HG03095 (cell line): ENCODE measurements around the gene OCLN.
"Not testable (repeated sequence)": the region's sequence is repeated elsewhere in the genome, so short reads cannot be mapped to it uniquely, and the experiment has no call there.

Experiments used
- ATAC-seq: cut with Tn5 transposase; IDR thresholded peaks from one replicate; pipeline ENCODE4 v1.9.1; 2021; ENCODE audit warnings: moderate library complexity; ENCODE audit not compliant: unreplicated experiment

The OCLN gene, protein sequence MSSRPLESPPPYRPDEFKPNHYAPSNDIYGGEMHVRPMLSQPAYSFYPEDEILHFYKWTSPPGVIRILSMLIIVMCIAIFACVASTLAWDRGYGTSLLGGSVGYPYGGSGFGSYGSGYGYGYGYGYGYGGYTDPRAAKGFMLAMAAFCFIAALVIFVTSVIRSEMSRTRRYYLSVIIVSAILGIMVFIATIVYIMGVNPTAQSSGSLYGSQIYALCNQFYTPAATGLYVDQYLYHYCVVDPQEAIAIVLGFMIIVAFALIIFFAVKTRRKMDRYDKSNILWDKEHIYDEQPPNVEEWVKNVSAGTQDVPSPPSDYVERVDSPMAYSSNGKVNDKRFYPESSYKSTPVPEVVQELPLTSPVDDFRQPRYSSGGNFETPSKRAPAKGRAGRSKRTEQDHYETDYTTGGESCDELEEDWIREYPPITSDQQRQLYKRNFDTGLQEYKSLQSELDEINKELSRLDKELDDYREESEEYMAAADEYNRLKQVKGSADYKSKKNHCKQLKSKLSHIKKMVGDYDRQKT

DNA sequence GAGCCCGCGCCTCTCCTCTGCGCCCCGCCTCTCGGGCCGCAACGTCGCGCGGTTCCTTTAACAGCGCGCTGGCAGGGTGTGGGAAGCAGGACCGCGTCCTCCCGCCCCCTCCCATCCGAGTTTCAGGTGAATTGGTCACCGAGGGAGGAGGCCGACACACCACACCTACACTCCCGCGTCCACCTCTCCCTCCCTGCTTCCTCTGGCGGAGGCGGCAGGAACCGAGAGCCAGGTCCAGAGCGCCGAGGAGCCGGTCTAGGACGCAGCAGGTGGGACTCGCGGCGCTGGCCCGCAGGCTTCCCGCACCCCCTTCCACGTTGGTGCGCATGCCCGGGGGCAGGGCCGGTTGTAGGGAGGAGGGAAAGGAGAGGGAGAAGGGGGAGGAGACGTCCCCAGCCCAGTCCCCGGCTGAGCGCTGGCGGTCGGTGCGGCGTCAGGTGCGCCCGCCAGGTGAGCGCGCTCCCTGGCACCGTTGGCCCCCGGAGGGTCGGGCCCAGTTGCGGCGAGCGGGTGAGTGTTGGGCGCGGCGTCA is at the start of gene OCLN:
Gene OCLN (plus strand): TSS at position 400 of the 532 bp plus-strand sequence. CDS start 11,455 bp downstream, outside the sequence.
- ATAC-seq = peak; percentile 49

DNA sequence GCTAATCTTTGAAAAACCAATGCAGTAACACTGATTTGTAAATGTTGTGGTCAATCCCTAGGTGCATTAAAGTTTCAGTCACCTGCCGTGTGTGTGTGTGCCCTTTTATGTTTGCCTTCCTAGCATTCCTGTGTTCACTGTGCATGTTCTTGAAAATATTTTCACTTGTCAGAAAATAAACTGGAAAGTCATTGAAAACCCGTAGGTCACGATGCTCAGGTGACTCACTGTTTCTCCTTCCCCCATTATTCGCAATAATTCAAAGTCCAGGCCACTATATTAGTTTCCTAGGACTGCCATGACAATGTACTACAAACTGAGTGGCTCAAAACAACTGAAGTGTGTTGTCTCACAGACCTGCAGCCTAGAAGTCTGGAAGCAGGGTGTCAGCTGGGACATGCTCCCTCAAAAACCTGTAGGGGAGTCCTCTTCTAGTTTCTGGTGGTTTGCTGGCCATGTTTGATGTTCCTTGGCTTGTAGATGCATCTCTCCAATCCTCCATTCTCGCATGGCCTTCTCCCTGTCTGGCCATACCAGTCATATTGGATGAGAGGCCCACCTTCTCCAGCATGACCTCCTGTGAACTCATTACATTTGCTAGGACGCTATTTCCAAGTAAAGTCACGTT is 48.3 kb upstream of the OCLN start:
- no peak for ATAC-seq

DNA sequence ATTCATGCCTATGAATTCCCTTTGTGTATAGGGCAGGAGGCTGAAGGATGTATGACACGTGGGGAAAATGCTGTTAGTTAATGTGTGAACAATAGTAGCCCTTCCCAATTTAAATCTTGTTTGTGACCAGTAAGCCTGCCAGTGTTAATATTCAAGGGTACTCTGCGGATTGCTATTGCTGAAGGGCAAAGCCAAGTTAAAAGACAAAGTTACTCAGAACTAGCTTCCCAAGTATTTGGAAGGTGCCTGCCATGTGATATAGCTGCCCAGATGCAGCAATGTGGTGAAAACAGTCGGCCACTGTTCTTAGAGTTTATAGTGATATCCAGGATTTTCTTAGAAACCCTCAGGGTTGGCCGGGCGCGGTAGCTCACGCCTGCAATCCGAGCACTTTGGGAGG is 43.1 kb upstream of the OCLN start:
- no peak for ATAC-seq

DNA sequence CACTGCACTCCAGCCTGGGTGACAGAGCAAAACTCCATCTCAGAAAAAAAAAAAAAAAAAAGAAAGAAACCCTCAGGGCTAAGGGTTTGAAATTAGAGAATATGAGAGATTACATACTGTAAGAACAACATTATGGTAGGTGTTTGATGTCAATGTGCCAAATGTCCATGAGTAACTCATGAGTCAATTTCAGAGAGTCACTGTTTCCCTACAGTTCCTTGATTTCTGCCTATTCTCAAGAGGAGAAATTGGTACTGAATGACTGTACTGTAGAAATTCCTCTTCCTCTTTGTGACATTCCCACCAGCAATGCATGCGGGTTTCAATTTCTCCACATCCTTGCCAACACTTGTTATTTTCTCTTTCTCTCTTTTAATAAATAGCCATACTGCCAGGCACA is 42.5 kb upstream of the OCLN start:
- ATAC-seq = no peak

DNA sequence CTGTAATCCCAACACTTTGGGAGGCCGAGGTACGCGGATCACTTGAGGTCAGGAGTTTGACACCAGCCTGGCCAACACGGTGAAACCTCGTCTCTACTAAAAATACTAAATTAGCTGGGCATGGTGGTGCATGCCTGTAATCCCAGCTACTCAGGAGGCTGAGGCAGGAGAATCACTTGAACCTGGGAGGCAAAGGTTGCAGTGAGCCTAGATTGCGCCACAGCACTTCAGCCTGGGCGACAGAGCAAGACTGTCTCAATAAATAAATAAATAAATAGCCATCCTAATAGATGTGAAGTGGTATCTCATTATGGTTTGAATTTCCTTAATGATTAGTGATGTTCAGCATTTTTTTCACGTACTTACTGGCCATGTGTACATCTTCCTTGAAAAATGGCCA is 42.1 kb upstream of the OCLN start:
- not testable (repeated sequence) for ATAC-seq

DNA sequence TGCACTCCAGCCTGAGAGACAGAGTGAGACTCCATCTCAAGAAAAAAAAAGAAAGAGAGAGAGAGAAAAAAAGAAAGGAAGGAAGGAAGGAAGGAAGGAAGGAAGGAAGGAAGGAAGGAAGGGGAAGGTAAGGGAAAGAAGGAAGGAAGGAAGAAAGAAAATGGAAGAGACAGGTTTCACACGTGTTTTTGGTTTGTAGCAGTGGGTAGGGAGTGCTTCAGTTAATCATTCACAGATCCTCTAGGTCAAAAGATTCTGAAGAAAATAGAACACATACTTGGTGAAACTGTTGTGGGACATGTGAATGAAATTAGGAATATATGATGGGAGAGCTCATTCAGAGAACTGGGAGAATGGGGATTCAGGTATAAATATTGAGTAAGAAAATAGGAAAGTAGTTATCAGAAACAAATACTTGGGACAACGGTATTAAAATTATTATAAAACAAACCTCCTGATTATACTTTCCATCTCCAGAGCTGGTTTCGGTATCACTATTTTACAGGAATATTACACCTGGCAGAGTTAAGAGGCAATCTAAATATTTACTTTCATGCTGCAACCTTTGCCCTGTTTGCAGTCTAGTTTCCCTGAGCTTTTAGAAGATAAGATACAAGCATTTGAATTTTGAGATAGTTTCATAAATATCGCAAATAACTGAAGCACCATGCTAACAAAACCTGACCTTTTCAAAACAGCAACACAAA is 40.5 kb upstream of the OCLN start:
- ATAC-seq = no peak

DNA sequence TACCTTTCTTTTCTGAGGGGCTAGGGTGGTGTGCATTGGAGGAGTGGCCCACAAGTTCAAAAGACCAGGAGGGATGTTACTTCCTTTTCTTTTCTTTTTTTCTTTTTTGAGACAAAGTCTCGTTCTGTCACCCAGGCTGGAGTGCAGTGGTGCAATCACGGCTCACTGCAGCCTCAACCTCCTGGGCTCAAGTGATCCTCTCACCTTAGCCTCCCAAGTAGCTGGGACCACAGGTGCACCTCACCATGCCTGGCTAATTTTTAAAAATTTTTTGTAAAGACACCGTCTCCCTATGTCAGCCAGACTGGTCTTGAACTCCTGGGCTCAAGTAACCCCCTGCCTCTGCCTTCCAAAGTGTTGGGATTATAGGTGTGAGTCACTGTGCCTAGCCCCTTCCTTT is 39.1 kb upstream of the OCLN start:
- not testable (repeated sequence) for ATAC-seq

DNA sequence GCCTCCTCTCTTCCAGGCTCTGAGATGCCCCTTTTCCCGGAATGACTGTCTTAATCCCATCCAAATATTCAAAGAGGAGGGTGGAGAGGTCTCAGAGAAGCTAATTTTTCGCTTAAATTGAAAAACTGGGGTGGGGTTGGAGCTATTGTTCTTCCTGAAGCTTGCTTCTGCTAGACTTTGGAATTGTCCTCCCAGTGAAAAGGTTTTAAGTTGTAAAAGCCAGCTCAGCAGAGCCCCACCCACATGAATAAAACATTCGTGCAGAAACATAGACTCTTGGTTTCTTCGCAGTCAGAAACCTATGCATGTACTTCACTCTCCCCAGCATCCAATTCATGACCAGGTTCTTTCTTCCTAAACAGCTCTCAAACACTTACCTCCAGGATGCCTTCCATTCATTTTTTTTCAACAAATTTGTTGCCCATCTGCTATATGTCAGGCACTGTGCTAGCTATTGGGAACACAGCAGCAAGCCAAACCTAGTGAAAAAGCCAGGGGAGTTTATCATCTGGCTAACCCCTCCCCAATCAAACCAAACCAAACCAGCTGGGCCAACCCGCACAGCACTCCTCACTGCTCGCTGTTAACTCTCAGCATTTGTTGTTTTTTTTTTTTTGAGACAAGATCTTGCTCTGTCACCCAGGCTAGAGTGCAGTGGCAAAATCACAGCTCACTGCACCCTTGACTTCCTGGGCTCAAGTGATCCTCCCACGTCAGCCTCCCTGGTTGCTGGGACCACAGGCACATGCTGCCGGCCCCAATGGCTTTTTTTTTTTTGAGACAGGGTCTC is 37.9 kb upstream of the OCLN start:
- no peak for ATAC-seq

DNA sequence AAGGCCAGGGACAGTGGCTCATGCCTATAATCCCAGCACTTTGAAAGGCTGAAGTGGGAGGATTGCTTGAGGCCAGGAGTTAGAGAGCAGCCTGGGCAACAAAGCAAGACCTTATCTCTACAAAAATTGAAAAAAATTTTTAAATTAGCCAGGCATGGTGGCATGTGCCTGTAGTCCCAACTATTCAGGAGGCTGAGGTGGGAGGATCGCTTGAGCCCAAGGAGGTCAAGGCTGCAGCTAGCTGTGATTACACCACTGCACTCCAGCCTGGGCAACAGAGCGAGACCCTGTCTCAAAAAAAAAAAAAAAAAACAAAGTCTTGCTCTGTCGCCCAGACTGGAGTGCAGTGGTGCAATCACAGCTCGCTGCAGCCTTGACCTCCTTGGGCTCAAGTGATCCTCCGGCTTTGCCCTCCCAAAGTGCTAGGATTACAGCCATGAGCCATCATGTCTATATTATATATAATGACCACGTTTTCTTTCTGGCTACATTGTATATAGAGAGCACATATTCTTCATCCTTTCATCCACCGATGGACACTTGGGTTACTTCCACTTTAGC is 37.1 kb upstream of the OCLN start:
- not testable (repeated sequence) for ATAC-seq

DNA sequence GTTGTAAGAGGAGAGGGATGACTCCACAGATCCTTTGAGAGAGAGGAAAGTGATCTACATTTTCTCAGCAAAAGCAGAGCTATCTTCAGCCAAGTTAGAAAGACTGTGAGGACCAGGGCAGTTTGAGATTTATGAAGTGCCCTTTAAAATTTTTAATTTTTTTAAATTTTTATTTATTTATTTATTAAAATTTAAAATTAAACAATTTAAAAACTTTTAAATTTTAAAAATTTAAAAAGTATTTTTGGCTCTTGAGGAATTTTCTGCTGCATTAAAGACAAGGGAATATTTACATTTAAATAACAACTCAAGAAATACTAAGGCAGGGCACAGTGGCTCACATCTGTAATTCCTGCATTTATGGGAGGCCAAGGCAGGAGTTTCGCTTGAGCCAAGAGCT is 30.4 kb upstream of the OCLN start:
- no peak for ATAC-seq

DNA sequence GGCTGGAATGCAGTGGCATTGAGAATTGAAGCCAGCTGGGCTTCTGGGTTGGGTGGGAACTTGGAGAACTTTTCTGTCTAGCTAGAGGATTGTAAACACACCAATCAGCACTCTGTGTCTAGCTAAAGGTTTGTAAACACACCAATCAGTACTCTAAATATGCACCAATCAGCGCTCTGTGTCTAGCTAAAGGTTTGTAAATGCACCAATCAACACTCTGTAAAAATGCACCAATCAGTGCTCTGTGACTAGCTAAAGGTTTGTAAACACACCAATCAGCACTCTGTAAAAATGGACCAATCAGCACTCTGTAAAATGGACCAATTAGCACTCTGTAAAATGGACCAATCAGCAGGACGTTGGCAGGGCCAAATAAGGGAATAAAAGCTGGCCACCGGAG is 26.2 kb upstream of the OCLN start:
- ATAC-seq = not testable (repeated sequence)

DNA sequence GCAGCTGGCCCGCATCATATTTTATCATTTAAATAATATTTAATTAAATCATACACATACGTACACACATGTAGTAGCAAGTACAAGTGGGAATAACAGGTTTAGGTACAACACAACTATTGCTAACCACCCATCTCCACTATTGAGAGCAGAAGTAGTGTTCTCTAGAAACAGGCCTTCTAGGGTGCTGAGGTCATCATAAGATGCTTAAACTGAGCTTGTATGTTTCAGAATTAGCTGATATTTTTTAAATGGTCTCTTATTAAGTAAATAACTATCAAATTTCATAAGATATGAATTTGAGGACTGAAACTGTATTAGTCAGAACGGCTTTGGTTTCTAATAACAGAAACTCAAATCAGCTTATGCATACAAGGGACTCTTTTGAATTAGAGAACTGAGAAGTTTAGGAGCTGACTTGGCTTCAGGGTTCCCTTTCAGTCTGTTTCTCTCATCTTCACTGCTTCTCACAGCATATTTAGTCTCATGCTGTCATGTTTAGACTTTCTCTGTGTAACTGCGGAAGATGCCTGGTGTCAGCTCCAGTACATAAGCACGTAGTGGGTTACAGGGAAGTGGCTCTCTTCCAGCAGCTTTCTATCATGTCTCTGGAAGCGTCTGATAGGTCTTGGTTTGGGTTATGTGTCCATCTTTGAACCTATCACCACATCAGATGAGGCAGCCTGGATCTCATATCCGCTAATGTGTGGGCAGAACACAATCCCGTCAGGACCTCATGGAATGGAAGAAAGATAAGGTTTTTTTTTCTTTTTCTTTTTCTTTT is 25.0 kb upstream of the OCLN start:
- ATAC-seq = peak; percentile 96

DNA sequence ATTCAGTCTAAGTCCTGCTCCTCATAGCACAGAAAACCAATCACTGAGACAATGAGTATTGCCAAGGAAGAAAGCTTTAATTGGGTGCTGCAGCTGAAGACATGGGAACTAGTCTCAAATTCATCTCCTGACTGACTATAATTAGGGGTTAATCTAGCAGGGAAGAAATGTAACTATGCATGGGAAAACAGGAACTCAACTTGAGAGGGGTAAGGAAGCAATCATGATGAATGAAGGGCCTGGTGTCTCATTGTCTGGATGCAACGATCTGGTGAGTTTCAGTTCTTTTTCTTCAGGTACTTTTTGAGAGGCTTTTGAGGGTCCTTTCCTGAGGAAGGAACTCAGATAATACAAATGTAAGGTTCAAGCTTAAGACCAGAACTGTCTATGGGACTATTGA is 24.0 kb upstream of the OCLN start:
- no peak for ATAC-seq

DNA sequence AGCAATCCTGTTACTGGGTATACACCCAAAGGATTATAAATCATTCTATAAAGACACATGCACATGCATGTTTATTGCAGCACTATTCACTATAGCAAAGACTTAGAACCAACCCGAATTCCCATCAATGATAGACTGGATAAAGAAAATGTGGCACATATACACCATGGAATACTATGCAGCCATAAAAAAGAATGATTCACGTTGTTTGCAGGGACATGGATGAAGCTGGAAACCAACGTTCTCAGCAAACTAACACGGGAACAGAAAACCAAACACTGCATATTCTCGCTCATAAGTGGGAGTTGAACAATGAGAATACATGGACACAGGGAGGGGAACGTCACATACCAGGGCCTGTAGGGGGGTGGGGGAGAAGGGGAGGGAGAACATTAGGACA is 21.1 kb upstream of the OCLN start:
- ATAC-seq = not testable (repeated sequence)

DNA sequence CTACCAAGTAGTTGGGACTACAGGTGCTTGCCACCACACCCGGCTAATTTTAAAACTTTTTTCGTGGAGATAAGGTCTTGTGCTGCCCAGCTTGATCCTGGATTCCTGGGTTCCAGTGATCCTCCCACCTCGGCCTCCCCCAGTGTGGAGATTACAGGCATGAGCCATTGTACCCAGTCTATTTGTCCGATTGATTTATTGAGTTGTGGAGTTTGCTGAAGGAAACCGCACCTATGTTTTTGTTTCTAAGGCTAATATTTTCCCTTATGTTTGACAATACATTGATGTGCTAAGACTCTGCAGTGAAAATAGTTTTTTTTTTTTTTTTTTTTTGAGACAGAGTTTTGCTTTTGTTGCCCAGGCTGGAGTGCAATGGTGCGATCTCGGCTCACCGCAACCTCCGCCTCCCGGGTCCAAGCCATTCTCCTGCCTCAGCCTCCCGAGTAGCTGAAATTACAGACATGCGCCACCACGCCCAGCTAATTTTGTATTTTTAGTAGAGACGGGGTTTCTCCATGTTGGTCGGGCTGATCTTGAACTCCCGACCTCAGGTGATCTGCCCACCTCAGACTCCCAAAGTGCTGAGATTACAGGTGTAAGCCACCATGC is 20.0 kb upstream of the OCLN start:
- not testable (repeated sequence) for ATAC-seq

DNA sequence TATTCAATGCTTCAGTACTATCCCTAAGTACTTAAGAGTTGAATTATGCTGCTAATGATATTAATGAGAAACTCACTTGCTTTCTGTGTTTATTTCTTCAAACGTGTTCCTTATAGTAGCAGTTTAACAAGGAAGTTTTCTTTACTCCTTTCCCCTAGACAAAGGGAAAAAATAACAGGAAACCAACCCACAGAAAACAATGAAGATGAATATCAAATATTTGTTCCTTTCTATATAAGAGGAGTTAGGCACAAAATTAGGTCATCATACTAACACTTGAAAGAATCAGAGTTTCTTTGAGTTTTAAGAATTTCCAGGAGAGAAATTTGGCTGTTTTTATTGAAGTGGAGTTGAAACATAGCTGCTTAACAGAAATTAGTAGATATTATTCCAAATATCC is 15.4 kb upstream of the OCLN start:
- no peak for ATAC-seq

DNA sequence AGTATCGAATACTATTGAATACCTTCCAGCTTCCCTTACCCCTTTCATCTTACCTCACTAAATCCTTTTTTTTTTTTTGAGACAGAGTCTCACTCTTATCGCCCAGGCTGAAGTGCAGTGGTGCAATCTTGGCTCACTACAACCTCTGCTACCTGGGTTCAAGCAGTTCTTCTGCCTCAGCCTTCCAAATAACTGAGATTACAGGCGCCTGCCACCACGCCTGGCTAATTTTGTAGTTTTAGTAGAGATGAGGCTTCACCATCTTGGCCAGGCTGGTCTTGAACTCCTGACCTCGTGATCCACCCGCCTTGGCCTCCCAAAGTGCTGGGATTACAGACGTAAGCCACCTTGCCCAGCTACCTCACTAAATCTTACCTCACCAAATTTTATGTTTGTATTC is 14.3 kb upstream of the OCLN start:
- not testable (repeated sequence) for ATAC-seq

DNA sequence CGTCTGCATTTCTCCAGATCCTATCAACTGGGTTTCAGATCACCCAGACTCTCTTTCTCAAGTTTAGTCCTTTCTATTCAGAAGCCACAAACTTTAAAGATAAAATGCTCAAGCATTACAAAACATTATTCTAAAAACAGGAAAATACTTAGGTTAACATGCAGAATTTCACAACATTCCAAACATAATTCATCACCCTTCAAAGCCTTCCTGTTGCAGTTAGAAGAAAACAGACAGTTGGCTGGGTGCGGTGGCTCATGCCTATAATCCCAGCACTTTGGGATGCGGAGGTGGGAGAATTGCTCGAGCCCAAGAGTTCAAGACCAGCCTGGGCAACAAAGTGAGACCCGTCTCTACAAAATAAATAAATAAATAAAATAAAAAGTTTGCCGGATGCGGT is 7.7 kb upstream of the OCLN start:
- no peak for ATAC-seq

DNA sequence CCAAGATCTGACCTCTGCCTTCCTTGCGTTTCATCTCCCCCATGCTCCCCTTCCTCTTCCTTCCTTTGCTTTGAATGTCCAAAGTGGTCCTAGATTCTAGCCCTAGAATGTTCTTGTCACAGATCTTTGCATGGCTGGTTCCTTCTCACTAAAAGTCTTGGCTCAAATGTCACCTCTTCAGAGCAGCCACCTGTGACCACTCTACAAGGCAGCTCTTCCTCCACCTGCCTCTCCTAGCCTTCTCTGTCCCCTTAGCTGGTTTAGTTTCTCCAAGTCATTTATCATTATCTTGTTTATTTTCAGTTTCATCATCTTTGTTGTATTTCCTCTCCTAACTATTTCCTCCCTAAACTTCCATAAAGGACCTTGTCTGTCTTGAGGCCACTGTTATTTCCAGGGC is 7.1 kb upstream of the OCLN start:
- ATAC-seq = no peak
